CD14-positive monocyte (primary cell): ENCODE data around the gene KRTAP5-7. TPM values are rescaled to one million over a fixed set of nuclear protein-coding genes. Genes with fewer than 3 reads are reported as not detected.
"Not testable (repeated sequence)": the region's sequence is repeated elsewhere in the genome, so short reads cannot be mapped to it uniquely, and the experiment has no call there.

Experiments
- DNase-seq, 3 donors: peaks; one replicate each; pipeline ENCODE4 v3.0.0-alpha.2; 2011 to 2022
- H2AFZ ChIP-seq: 2 replicates; pipeline ENCODE4 v1.6.0; 2012; ENCODE audit warnings: mild to moderate bottlenecking, low read depth, low read length, inconsistent platforms; ENCODE audit not compliant: insufficient read depth, poor library complexity, severe bottlenecking
- H3K27ac ChIP-seq, 2 donors: 1 replicate in 1 of 2; 2 replicates in 1 of 2; pipeline ENCODE4 v1.5.1; 2012 to 2013; ENCODE audit warnings: low read length in 2 of 2, control low read depth in 1 of 2, inconsistent platforms in 1 of 2, low read depth in 1 of 2, mild to moderate bottlenecking in 1 of 2
- H3K27me3 ChIP-seq, 2 donors: one replicate each; pipeline versions ENCODE4 v1.6.0 to v1.6.1; 2011 to 2013; ENCODE audit warnings: low read length in 2 of 2; ENCODE audit not compliant: control insufficient read depth in 2 of 2, insufficient read depth in 2 of 2
- H3K36me3 ChIP-seq, 2 donors: replicated peaks in 1 of 2; 1 replicate in 1 of 2; 2 replicates in 1 of 2; pipeline versions ENCODE4 v1.5.1 to v1.6.1; 2012 to 2013; ENCODE audit warnings: low read length in 2 of 2, control low read depth in 1 of 2, inconsistent platforms in 1 of 2, mild to moderate bottlenecking in 1 of 2; ENCODE audit not compliant: insufficient read depth in 2 of 2, control insufficient read depth in 1 of 2
- H3K4me1 ChIP-seq, 2 donors: 1 replicate in 1 of 2; 2 replicates in 1 of 2; pipeline versions ENCODE4 v1.5.1 to v1.6.1; 2012 to 2013; ENCODE audit warnings: low read length in 2 of 2, control low read depth in 1 of 2, inconsistent platforms in 1 of 2, mild to moderate bottlenecking in 1 of 2, moderate library complexity in 1 of 2; ENCODE audit not compliant: insufficient read depth in 2 of 2, control insufficient read depth in 1 of 2
- H3K4me2 ChIP-seq: replicated peaks from 2 replicates; pipeline ENCODE3; 2012; ENCODE audit warnings: low read length, moderate library complexity, mild to moderate bottlenecking; ENCODE audit not compliant: poor library complexity, severe bottlenecking; ENCODE audit errors: extremely low read depth
- H3K4me3 ChIP-seq, 3 experiments: fragments of 200-600 bp in 1 of 3; sonication (generic) in 1 of 3; replicated peaks in 1 of 3; 1 replicate in 2 of 3; 2 replicates in 1 of 3; pipeline ENCODE4 v1.5.1; 2011 to 2013; ENCODE audit warnings: low read length in 3 of 3, mild to moderate bottlenecking in 3 of 3, control low read depth in 2 of 3, low read depth in 2 of 3, inconsistent platforms in 1 of 3, moderate library complexity in 1 of 3
- H3K79me2 ChIP-seq: 2 replicates; pipeline ENCODE4 v1.6.0; 2012; ENCODE audit warnings: mild to moderate bottlenecking, control low read depth, inconsistent platforms, low read length, moderate library complexity; ENCODE audit not compliant: insufficient read depth
- H3K9ac ChIP-seq: 2 replicates; pipeline ENCODE4 v1.6.0; 2017; ENCODE audit warnings: low read length, mild to moderate bottlenecking; ENCODE audit not compliant: insufficient read depth, poor library complexity, severe bottlenecking
- H3K9me3 ChIP-seq, 2 donors: replicated peaks in 1 of 2; 1 replicate in 1 of 2; 2 replicates in 1 of 2; pipeline versions ENCODE4 v1.5.1 to v1.6.1; 2012 to 2013; ENCODE audit warnings: low read length in 2 of 2, control low read depth in 1 of 2; ENCODE audit not compliant: control insufficient read depth in 1 of 2, insufficient read depth in 1 of 2
- H4K20me1 ChIP-seq: 2 replicates; pipeline ENCODE4 v1.6.0; 2012; ENCODE audit warnings: mild to moderate bottlenecking, low read length, control low read depth, moderate library complexity; ENCODE audit not compliant: insufficient read depth
- H3K27ac Mint-ChIP-seq, 7 donors: one replicate each; pipeline ENCODE4 v1.8.0; 2020; ENCODE audit warnings: mild to moderate bottlenecking in 7 of 7, mixed read lengths in 7 of 7, moderate library complexity in 6 of 7, inconsistent platforms in 2 of 7
- H3K27me3 Mint-ChIP-seq, 3 donors: one replicate each; pipeline ENCODE4 v1.8.0; 2021 to 2022; ENCODE audit warnings: low read depth in 3 of 3, mild to moderate bottlenecking in 3 of 3, mixed read lengths in 3 of 3, moderate library complexity in 3 of 3, inconsistent platforms in 1 of 3
- H3K36me3 Mint-ChIP-seq, 2 donors: one replicate each; pipeline ENCODE4 v1.8.0; 2020; ENCODE audit warnings: mixed read lengths in 2 of 2, inconsistent platforms in 1 of 2, mild to moderate bottlenecking in 1 of 2
- H3K4me1 Mint-ChIP-seq: one replicate; pipeline ENCODE4 v1.8.0; 2020; ENCODE audit warnings: mild to moderate bottlenecking, mixed read lengths
- H3K4me3 Mint-ChIP-seq, 2 donors: one replicate each; pipeline ENCODE4 v1.8.0; 2020; ENCODE audit warnings: mild to moderate bottlenecking in 2 of 2, mixed read lengths in 2 of 2, moderate library complexity in 1 of 2
- H3K9me3 Mint-ChIP-seq, 7 donors: one replicate each; pipeline ENCODE4 v1.8.0; 2020 to 2022; ENCODE audit warnings: mixed read lengths in 7 of 7, mild to moderate bottlenecking in 6 of 7, moderate library complexity in 6 of 7, inconsistent platforms in 2 of 7
- WGBS: methylation state at CpG from one replicate; pipeline ENCODE4 v1.1.5; 2013; ENCODE audit warnings: missing lambda C conversion rate; ENCODE audit not compliant: insufficient coverage; 5-methylcytosine and 5-hydroxymethylcytosine counted together
- intact Hi-C, 2 donors: fragments of 100-400 bp; cut with micrococcal nuclease; formaldehyde crosslinking; loops; one replicate each; pipeline versions ENCODE4 v1.15.0 to v1.15.1; 2023
- polyA plus RNA-seq, 3 donors: library from polyadenylated mRNA; depleted of rRNA in 1 of 3; unstranded in 2 of 3; stranded (reverse) in 1 of 3; fragments of 300-500 nt in 2 of 3; fragments of >200 nt in 1 of 3; fragmentation: Illumina TruSeq in 2 of 3; gene quantifications; 1 replicate in 2 of 3; 2 replicates in 1 of 3; pipeline ENCODE4 v1.2.3, GENCODE V29; 2012 to 2021
- TF ChIP-seq, protein P1 (sequence below): fragments of 200-600 bp; IDR thresholded peaks from one replicate; pipeline ENCODE4 v1.8.0; 2022; ENCODE audit warnings: antibody characterized with exemption, mild to moderate bottlenecking

KRTAP5-7 gene
- polyA plus RNA-seq, 3 donors: 0.05 TPM; not detected in 2

DNA sequence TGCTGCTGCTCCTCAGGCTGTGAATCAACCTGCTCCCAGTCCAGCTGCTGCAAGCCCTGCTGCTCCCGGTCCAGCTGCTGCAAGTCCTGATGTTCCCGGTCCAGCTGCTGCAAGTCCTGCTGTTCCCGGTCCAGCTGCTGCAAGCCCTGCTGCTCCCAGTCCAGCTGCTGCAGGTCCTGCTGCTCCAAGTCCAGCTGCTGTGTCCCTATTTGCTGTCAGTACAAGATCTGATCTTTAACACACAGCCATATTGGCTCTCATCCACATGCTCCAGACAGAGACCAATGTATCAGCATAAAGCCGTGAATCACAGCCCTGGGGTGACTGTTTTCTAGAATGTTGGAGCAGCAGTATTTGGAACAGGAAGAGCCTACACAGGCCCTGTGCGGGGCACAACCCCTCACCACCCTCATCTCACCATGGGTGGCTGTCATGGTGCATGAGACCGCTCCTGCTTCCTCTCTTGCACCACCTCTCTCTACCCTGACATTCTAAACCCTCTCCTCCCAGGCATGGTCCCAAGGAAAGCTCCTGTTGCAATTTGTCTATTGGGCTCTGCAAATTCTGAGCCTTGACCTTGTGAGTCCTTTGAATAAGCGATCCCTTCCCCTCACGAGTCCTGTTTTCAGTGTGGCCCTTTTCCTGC is 41.8 kb downstream of the KRTAP5-7 start:
- H3K27ac Mint-ChIP-seq: no peak overlapping the region
- H3K79me2 ChIP-seq: no peaks in the 10 kb centered on the region
- peaks cover 0 to under 1% (median 0%) of the 10 kb centered on the region in 7 donors for H3K9me3 Mint-ChIP-seq
- TF ChIP-seq, protein P1, sequence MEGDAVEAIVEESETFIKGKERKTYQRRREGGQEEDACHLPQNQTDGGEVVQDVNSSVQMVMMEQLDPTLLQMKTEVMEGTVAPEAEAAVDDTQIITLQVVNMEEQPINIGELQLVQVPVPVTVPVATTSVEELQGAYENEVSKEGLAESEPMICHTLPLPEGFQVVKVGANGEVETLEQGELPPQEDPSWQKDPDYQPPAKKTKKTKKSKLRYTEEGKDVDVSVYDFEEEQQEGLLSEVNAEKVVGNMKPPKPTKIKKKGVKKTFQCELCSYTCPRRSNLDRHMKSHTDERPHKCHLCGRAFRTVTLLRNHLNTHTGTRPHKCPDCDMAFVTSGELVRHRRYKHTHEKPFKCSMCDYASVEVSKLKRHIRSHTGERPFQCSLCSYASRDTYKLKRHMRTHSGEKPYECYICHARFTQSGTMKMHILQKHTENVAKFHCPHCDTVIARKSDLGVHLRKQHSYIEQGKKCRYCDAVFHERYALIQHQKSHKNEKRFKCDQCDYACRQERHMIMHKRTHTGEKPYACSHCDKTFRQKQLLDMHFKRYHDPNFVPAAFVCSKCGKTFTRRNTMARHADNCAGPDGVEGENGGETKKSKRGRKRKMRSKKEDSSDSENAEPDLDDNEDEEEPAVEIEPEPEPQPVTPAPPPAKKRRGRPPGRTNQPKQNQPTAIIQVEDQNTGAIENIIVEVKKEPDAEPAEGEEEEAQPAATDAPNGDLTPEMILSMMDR: no peak
- H3K9me3 ChIP-seq: no peaks in the 10 kb centered on the region
- H3K36me3 Mint-ChIP-seq: no peaks in the 10 kb centered on the region
- H3K9ac ChIP-seq: no peak overlapping the region
- no peak overlapping the region for H3K4me3 ChIP-seq
- intact Hi-C loops: no loop called here
- no peak for DNase-seq
- WGBS: 88% methylated on average over 6 of the region's 8 CpGs
- H3K36me3 ChIP-seq: no peaks in the 10 kb centered on the region
- H3K4me2 ChIP-seq: no peak overlapping the region
- H2AFZ ChIP-seq: no peak overlapping the region
- H3K27me3 ChIP-seq: peaks cover 0 to 3% of the 10 kb centered on the region in 2 donors
- peaks cover 6 to 16% (median 13%) of the 10 kb centered on the region in 3 donors for H3K27me3 Mint-ChIP-seq
- H4K20me1 ChIP-seq: no peaks in the 10 kb centered on the region
- H3K4me1 Mint-ChIP-seq: no peaks in the 10 kb centered on the region
- no peaks in the 10 kb centered on the region for H3K4me1 ChIP-seq
- no peak overlapping the region for H3K27ac ChIP-seq
- no peak overlapping the region for H3K4me3 Mint-ChIP-seq

DNA sequence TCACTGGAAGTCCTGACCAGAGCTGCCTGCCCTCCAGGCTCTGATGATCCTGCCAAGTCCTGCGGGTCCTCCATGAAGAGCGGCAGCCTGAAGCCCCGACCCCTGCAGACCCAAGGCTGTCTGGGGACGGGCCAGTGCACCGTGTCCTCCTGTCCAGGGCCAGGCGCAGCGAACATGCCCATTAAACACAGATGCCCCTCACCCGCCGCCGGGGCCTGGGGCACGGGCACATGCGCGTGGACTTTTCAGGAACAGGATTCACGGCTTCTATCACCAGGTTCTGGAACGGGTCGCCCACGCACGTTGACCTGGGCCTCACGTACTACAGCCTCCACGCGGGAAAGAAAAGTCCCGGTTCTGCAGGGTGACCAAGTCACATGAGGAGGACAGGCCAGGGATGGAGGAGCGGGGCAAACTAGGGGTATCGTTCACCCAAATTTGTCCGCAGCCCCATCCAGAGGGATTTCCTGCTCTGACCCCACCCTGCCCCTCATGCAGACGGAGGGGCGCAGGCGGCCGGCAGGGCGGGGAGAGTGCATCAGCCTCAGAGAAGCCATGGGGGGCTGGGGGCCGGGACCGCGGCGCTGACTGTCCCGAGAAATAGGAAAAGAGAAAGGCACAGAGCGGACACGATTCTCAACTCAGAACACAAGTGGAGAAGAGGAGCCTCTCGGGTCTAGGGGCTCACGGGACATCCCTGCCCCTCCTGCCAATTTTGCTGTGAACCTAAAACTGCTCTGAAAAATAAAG is 44.2 kb downstream of the KRTAP5-7 start:
- H3K27me3 ChIP-seq, H3K4me2 ChIP-seq, H3K4me3 ChIP-seq, intact Hi-C loops, H3K9me3 Mint-ChIP-seq, H3K4me1 ChIP-seq, H3K4me3 Mint-ChIP-seq, H3K9ac ChIP-seq, DNase-seq, H3K79me2 ChIP-seq, H2AFZ ChIP-seq, H4K20me1 ChIP-seq, H3K36me3 ChIP-seq, H3K36me3 Mint-ChIP-seq, H3K9me3 ChIP-seq, H3K27ac Mint-ChIP-seq, H3K27ac ChIP-seq, H3K27me3 Mint-ChIP-seq, H3K4me1 Mint-ChIP-seq: not testable (repeated sequence)
- 90% methylated on average over 27 of the region's 39 CpGs for WGBS
